Measurements from ENCODE around the gene C2orf78. TPM values are rescaled to one million over a fixed set of nuclear protein-coding genes. Genes with fewer than 3 reads are reported as not detected.
A peak's percentile ranks its signal among the peaks of the same experiment; 100 is the strongest.
"Not testable (repeated sequence)": the region's sequence is repeated elsewhere in the genome, so short reads cannot be mapped to it uniquely, and the experiment has no call there.

Gene C2orf78, protein sequence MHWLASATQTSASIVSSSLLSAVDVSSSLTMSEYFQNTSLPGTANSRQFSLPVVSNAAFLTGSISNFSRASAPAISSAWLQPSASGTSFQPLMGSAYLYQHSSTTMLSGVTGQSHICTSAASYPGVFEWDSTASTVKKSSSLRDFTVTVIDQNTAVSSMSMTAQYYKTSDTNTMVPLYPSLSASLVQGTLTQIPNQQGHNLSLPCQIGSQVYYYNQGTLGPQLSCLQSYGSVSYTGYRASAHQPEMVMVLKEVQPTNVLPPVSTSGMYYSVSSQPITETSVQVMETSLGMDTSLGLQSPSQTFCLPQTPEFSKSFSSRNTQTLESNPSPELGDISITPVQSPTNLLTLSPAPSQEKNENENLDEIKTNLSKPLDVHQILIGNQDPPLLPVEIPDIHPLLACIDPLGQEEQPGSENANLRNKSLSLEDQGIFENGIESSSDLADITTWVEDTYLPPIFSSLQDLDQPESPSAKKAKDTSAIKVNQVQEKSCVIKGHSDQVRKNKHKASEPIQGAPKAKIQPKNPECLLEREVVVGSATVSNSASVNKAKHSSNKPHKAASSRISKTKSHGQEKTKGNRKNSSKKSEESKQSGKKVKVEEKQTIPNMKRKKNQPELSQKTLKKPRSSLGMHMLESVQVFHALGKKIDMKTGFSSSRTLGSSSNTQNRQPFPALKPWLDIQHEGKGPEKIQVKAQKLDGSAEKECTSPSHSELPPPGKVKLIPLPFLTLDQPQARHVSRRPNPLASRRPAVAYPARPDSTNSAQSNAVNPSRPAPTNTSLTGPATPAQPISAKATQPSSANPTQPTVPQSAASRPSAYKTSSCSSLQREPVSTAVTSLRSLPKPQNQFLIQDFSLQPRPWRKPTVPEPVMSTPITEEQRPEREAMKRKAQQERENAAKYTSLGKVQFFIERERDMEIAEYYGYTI
- not detected for total RNA-seq

DNA sequence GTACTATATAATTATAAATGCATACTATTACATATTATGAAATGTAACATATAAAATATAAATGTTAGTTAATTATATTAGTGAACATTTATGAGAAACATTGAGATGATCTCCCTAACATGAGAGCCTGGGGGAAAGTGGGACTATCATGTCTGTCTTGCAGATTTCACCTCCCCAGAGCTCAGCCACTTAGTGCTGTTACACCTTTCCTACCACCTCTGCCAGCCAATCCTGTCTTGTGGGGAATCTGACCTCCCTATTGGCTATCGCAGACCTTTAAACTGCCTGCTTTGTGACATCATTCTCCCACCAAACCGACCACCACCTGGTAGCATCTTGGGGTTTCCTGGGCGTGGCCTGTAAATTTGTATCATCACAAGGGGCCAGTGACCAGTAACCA is at the start of gene C2orf78:
TSS of gene C2orf78 (plus strand) at position 301 of the 400 bp plus-strand sequence. CDS start 127 bp downstream, outside the sequence.
- peaks cover 10% of the 10 kb centered on the region for H3K4me1 ChIP-seq
- H3K36me3 ChIP-seq; H3K9me3 ChIP-seq; H3K4me3 ChIP-seq; H3K27me3 ChIP-seq; H3K27ac ChIP-seq; DNase-seq (ENCODE audit: low spot score in 2 of 2): not testable (repeated sequence)
- no CpG with 5 or more reads among the region's 3 CpGs for WGBS

DNA sequence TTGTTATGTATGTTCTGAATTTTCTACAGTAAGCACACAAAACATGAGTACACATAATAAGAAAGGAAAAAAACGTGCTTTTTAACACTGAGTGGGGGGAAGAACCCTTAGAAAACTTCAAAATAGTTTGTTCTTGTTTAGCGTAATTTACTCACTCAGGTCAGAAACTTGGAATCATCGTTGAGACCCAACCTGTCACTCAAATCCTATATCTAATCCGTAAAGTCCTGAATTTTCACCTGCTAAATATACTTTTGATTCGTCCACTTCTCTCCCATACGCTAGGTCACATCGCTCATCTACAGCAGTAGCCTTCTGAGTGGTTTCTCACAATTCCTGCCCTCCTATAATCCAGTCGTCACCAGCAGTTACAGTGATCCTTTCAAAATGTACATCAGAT is 47.6 kb upstream of the C2orf78 start:
- no peaks in the 10 kb centered on the region for H3K27me3 ChIP-seq
- TF ChIP-seq, protein P1, sequence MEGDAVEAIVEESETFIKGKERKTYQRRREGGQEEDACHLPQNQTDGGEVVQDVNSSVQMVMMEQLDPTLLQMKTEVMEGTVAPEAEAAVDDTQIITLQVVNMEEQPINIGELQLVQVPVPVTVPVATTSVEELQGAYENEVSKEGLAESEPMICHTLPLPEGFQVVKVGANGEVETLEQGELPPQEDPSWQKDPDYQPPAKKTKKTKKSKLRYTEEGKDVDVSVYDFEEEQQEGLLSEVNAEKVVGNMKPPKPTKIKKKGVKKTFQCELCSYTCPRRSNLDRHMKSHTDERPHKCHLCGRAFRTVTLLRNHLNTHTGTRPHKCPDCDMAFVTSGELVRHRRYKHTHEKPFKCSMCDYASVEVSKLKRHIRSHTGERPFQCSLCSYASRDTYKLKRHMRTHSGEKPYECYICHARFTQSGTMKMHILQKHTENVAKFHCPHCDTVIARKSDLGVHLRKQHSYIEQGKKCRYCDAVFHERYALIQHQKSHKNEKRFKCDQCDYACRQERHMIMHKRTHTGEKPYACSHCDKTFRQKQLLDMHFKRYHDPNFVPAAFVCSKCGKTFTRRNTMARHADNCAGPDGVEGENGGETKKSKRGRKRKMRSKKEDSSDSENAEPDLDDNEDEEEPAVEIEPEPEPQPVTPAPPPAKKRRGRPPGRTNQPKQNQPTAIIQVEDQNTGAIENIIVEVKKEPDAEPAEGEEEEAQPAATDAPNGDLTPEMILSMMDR (IDR thresholded peaks at IDR 0.05), result no peak
- TF ChIP-seq EP300 (IDR thresholded peaks at IDR 0.05), result no peak
- no peak for TF ChIP-seq POLR2AphosphoS5 (IDR thresholded peaks at IDR 0.05)
- no peak for TF ChIP-seq POLR2A (IDR thresholded peaks at IDR 0.05)

DNA sequence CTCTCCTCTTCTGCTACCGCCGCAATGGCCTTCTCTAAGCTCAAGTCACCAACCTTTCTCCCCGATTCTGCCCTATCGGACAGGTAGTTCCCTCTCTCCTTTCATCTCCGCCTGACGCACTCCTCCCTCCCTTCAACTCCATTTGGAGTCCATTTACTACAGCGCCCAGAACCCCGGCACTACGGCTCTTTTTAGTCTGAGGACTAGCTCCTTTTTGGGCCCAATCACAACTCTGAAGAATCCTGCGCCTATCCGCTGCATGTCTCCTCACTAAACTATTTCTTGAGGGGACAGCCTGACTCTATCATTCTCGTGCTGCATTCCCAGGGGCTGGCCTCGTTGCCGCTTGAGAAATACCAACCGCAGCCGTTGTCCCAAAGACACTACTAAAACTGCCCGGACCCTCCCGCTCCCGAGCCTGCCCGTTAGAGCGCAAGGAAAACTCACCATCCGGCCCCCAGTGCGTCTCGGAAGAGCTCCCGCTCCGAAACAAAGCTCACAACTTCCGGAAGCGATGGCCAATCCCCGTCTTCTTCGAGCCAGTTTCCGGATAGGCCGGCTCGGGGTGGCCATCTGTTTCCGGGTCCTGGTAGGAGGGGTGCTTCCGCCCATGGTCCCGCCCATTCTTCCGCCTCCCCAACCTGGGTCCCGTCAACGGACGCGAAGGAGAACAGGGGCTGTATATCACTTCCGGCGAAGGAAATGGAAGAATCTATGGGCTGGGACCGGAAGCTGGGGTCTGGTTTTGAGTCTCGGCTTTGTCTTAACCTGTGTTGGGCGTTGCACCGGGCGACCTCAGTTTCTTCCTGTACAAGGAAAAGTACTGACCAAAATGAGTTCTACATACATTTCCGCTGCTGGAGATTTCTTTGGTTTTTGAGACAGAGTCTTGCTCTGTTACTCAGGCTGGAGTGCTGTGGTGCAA is 46.9 kb upstream of the C2orf78 start, which contains the start of gene TPRKB:
TSS of gene TPRKB (minus strand) at position 491 of the 925 bp plus-strand sequence. CDS start 2,776 bp downstream, outside the sequence.
- Histone ChIP-seq H3K27me3 (no peaks in the 10 kb centered on the region), H3K4me3 (peak within 1 kb of the TSS; percentile 71), H3K4me1 (peaks cover 31% of the 10 kb centered on the region), H3K9me3 (no peaks in the 10 kb centered on the region), H3K27ac (peak within 1 kb of the TSS; percentile 69), H3K36me3 (peaks cover 13% of the 10 kb centered on the region)
- peak; percentile 97 to 98 for DNase-seq (ENCODE audit: low spot score in 2 of 2)
- WGBS, result 1% methylated on average over 38 of the region's 49 CpGs
- peak in 2 of 3 donors; percentile 74 to 89 for TF ChIP-seq POLR2AphosphoS5 (IDR thresholded peaks at IDR 0.05)
- no peak for TF ChIP-seq EP300 (IDR thresholded peaks at IDR 0.05)
- TF ChIP-seq, protein P1 (IDR thresholded peaks at IDR 0.05), result no peak

More for the DNA sequence above, 47.6 kb upstream of the C2orf78 start:
- WGBS, result 15% methylated on average over 8 of the region's 8 CpGs
- no peak for DNase-seq (ENCODE audit: low spot score in 2 of 2)
- H3K9me3 ChIP-seq, result no peaks in the 10 kb centered on the region
- H3K4me3 ChIP-seq, result peak overlapping the region; percentile 71
- peaks cover 20% of the 10 kb centered on the region for H3K36me3 ChIP-seq
- peak overlapping the region; percentile 69 for H3K27ac ChIP-seq
- H3K4me1 ChIP-seq, result peaks cover 31% of the 10 kb centered on the region

DNA sequence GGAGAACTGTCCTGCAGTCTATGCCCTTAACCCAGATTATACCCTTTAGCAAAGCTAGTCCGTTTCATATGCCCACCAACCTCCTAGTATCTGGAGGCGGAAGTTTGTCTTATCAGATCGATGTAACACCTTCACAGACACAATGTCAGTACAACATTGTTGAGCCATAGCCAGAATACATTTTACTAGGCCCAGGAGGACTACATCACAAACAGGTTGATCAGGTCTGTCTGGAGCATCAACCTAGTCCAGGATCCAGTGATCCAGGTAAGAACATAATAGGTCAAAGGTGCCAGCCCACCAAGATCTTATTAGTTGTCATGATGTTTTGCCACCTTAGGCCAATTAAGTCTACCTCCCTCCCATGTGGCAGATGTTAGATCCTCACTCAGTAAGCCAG is 44.9 kb upstream of the C2orf78 start:
- peaks cover 4% of the 10 kb centered on the region for H3K36me3 ChIP-seq
- peaks cover 31% of the 10 kb centered on the region for H3K4me1 ChIP-seq
- DNase-seq (ENCODE audit: low spot score in 2 of 2), result no peak
- 80% methylated on average over 3 of the region's 3 CpGs for WGBS
- H3K27me3 ChIP-seq, result no peaks in the 10 kb centered on the region
- TF ChIP-seq EP300 (IDR thresholded peaks at IDR 0.05) (no peak), POLR2A (IDR thresholded peaks at IDR 0.05) (no peak), POLR2AphosphoS5 (IDR thresholded peaks at IDR 0.05) (no peak)
- TF ChIP-seq, protein P1 (IDR thresholded peaks at IDR 0.05), result no peak
- no peak overlapping the region for H3K27ac ChIP-seq
- H3K4me3 ChIP-seq, result no peak overlapping the region
- no peaks in the 10 kb centered on the region for H3K9me3 ChIP-seq

DNA sequence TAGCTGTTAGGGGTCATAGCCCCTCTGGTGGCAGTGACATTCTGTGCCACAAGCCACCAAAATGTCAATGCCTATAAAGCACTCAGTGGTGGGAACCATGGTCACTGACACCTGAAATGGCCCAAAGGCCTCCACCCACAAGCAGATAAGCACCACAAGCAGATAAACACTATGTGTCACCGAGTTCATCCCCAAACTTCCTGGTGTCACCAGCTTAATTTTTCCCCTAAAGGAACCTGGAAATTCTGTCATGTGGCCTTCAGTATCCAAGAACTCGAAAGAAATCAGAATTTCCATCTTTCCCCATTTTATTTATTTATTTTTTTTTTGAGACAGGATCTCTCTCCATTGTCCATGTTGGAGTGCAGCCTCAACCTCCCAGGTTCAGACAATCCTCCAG is 43.2 kb upstream of the C2orf78 start:
- DNase-seq (ENCODE audit: low spot score in 2 of 2), result no peak
- Histone ChIP-seq H3K36me3 (peaks cover 6% of the 10 kb centered on the region), H3K4me1 (peaks cover 23% of the 10 kb centered on the region), H3K27ac (no peak overlapping the region), H3K4me3 (no peak overlapping the region), H3K27me3 (no peaks in the 10 kb centered on the region), H3K9me3 (no peaks in the 10 kb centered on the region)
- WGBS, result 88% methylated on average over 2 of the region's 2 CpGs
- TF ChIP-seq POLR2AphosphoS5 (IDR thresholded peaks at IDR 0.05) (no peak), POLR2A (IDR thresholded peaks at IDR 0.05) (no peak), EP300 (IDR thresholded peaks at IDR 0.05) (no peak)
- TF ChIP-seq, protein P1 (IDR thresholded peaks at IDR 0.05), result no peak
